Osteocyte (in vitro differentiated cells): ENCODE data around the gene TMCC3. TPM values are rescaled to one million over a fixed set of nuclear protein-coding genes. Genes with fewer than 3 reads are reported as not detected.

ENCODE experiments used
- DNase-seq: peaks from one replicate; pipeline ENCODE4 v3.0.0; 2021; ENCODE audit warnings: mixed read lengths; ENCODE audit not compliant: unreplicated experiment; ENCODE audit errors: extremely low spot score
- H3K27ac Mint-ChIP-seq: one replicate; pipeline ENCODE4 v1.8.0; 2021; ENCODE audit warnings: mild to moderate bottlenecking, mixed read lengths; ENCODE audit not compliant: unreplicated experiment
- H3K27me3 Mint-ChIP-seq: one replicate; pipeline ENCODE4 v1.8.0; 2021; ENCODE audit warnings: mixed read lengths; ENCODE audit not compliant: unreplicated experiment
- H3K36me3 Mint-ChIP-seq: one replicate; pipeline ENCODE4 v1.8.0; 2021; ENCODE audit warnings: mixed read lengths; ENCODE audit not compliant: unreplicated experiment
- H3K4me1 Mint-ChIP-seq: one replicate; pipeline ENCODE4 v1.8.0; 2021; ENCODE audit warnings: mixed read lengths; ENCODE audit not compliant: unreplicated experiment
- H3K4me3 Mint-ChIP-seq: one replicate; pipeline ENCODE4 v1.8.0; 2021; ENCODE audit warnings: mild to moderate bottlenecking, moderate library complexity, mixed read lengths; ENCODE audit not compliant: unreplicated experiment
- H3K9me3 Mint-ChIP-seq: one replicate; pipeline ENCODE4 v1.8.0; 2021; ENCODE audit warnings: mixed read lengths; ENCODE audit not compliant: unreplicated experiment
- CTCF ChIP-seq: fragments of 200-600 bp; sonication (generic); IDR thresholded peaks from 2 replicates; pipeline ENCODE4 v1.5.0; 2021; ENCODE audit warnings: antibody characterized with exemption, mild to moderate bottlenecking, moderate library complexity
- total RNA-seq: library from RNA; stranded (reverse); gene quantifications from 2 replicates; pipeline ENCODE4 v1.2.1, GENCODE V29; 2021

Gene TMCC3
- total RNA-seq, 1 donor from 2014 or later: not detected

- H3K4me3 Mint-ChIP-seq: no peak overlapping the region
- TF ChIP-seq CTCF: no peak
- no peaks in the 10 kb centered on the region for H3K36me3 Mint-ChIP-seq
- peaks cover 11% of the 10 kb centered on the region for H3K27me3 Mint-ChIP-seq
- H3K4me1 Mint-ChIP-seq: peaks cover 7% of the 10 kb centered on the region
- DNase-seq: no peak
- H3K9me3 Mint-ChIP-seq: no peaks in the 10 kb centered on the region
- H3K27ac Mint-ChIP-seq: no peak overlapping the region
Measured at GRCh38 chr12:94575645-94576403, 74.5 kb downstream of the TMCC3 start.

GRCh38 chr12:94575024-94575423, 75.3 kb downstream of the TMCC3 start:
- peaks cover 7% of the 10 kb centered on the region for H3K4me1 Mint-ChIP-seq
- no peaks in the 10 kb centered on the region for H3K36me3 Mint-ChIP-seq
- TF ChIP-seq CTCF: no peak
- DNase-seq: no peak
- H3K4me3 Mint-ChIP-seq: no peak overlapping the region
- no peak overlapping the region for H3K27ac Mint-ChIP-seq
- peaks cover 17% of the 10 kb centered on the region for H3K27me3 Mint-ChIP-seq
- no peaks in the 10 kb centered on the region for H3K9me3 Mint-ChIP-seq

- Mint-ChIP-seq H3K4me3 (no peak overlapping the region), H3K27me3 (peaks cover 37% of the 10 kb centered on the region), H3K36me3 (no peaks in the 10 kb centered on the region), H3K9me3 (no peaks in the 10 kb centered on the region), H3K27ac (no peak overlapping the region), H3K4me1 (peaks cover 7% of the 10 kb centered on the region)
- no peak for DNase-seq
- no peak for TF ChIP-seq CTCF
Measured at GRCh38 chr12:94571556-94571955, 78.8 kb downstream of the TMCC3 start.

GRCh38 chr12:94570161-94570560, 80.2 kb downstream of the TMCC3 start:
- Mint-ChIP-seq H3K4me1 (peaks cover 6% of the 10 kb centered on the region), H3K27ac (no peak overlapping the region), H3K9me3 (no peaks in the 10 kb centered on the region), H3K4me3 (no peak overlapping the region), H3K36me3 (no peaks in the 10 kb centered on the region), H3K27me3 (peaks cover 37% of the 10 kb centered on the region)
- TF ChIP-seq CTCF: no peak
- no peak for DNase-seq

- TF ChIP-seq CTCF: no peak
- no peaks in the 10 kb centered on the region for H3K9me3 Mint-ChIP-seq
Measured at GRCh38 chr12:94567761-94568160, 82.6 kb downstream of the TMCC3 start.

More at GRCh38 chr12:94567761-94568160, 82.6 kb downstream of the TMCC3 start:
- Mint-ChIP-seq H3K36me3 (no peaks in the 10 kb centered on the region), H3K27me3 (peaks cover 39% of the 10 kb centered on the region), H3K4me3 (no peak overlapping the region), H3K27ac (no peak overlapping the region), H3K4me1 (no peaks in the 10 kb centered on the region)
- no peak for DNase-seq
